ENCODE data around the gene PLSCR3. TPM values are rescaled to one million over a fixed set of nuclear protein-coding genes. Genes with fewer than 3 reads are reported as not detected.

Gene PLSCR3
- total and polyA plus RNA-seq, 4 donors: 20.5 to 70.8 (median 42.1) TPM

GRCh38 chr17:7429722-7430121, 35.4 kb upstream of the PLSCR3 start:
- ATAC-seq (ENCODE audit: low FRiP score): peak; percentile 5
- intact Hi-C loops (cut with DNase I): loop anchor here in 1 of 2 donors (10.0 kb wide), 1 partner anchor 75 kb away; the partner anchor contains the start of genes KCTD11 and TMEM95
- Histone ChIP-seq H3K27me3 (ENCODE audit: control insufficient read depth in 1 of 2, insufficient read depth in 2 of 2, low read length in 1 of 2) (no peaks in the 10 kb centered on the region), H3K27ac (ENCODE audit: low read depth in 1 of 2, low read length in 2 of 2) (no peak overlapping the region), H3K9me3 (ENCODE audit: control insufficient read depth, low read length) (no peaks in the 10 kb centered on the region), H3K4me1 (ENCODE audit: control insufficient read depth in 1 of 2, insufficient read depth in 2 of 2, low read length in 2 of 2) (no peaks in the 10 kb centered on the region), H3K36me3 (ENCODE audit: control insufficient read depth in 1 of 2, insufficient read depth in 2 of 2, low read length in 1 of 2) (no peaks in the 10 kb centered on the region), H3K4me3 (ENCODE audit: low read length in 2 of 2) (no peak overlapping the region)
- WGBS, 2 donors: 88 to 93% methylated on average over 10 of the region's 10 CpGs
- no peak for DNase-seq

GRCh38 chr17:7428557-7428956, 34.2 kb upstream of the PLSCR3 start, which contains the start of gene SPEM3:
Gene SPEM3 (plus strand): TSS chr17:7428857. CDS start chr17:7428903, 46 bp downstream.
- no peak within 1 kb of the TSS for H3K27ac ChIP-seq (ENCODE audit: low read depth in 1 of 2, low read length in 2 of 2)
- ATAC-seq (ENCODE audit: low FRiP score): no peak
- intact Hi-C loops (cut with DNase I): no loop called here
- H3K36me3 ChIP-seq (ENCODE audit: control insufficient read depth in 1 of 2, insufficient read depth in 2 of 2, low read length in 1 of 2): no peaks in the 10 kb centered on the region
- H3K9me3 ChIP-seq (ENCODE audit: control insufficient read depth, low read length): no peaks in the 10 kb centered on the region
- no peaks in the 10 kb centered on the region for H3K27me3 ChIP-seq (ENCODE audit: control insufficient read depth in 1 of 2, insufficient read depth in 2 of 2, low read length in 1 of 2)
- WGBS, 2 donors: 67 to 72% methylated on average over 5 of the region's 5 CpGs
- no peak for DNase-seq
- no peaks in the 10 kb centered on the region for H3K4me1 ChIP-seq (ENCODE audit: control insufficient read depth in 1 of 2, insufficient read depth in 2 of 2, low read length in 2 of 2)
- H3K4me3 ChIP-seq (ENCODE audit: low read length in 2 of 2): no peak within 1 kb of the TSS

- H3K4me3 ChIP-seq (ENCODE audit: low read length in 2 of 2): no peak overlapping the region
- DNase-seq: no peak
- no peak for ATAC-seq (ENCODE audit: low FRiP score)
- no peaks in the 10 kb centered on the region for H3K9me3 ChIP-seq (ENCODE audit: control insufficient read depth, low read length)
- intact Hi-C loops (cut with DNase I): no loop called here
- H3K36me3 ChIP-seq (ENCODE audit: control insufficient read depth in 1 of 2, insufficient read depth in 2 of 2, low read length in 1 of 2): no peaks in the 10 kb centered on the region
- WGBS, 2 donors: 89 to 93% methylated on average over 7 of the region's 7 CpGs
- no peaks in the 10 kb centered on the region for H3K27me3 ChIP-seq (ENCODE audit: control insufficient read depth in 1 of 2, insufficient read depth in 2 of 2, low read length in 1 of 2)
- no peaks in the 10 kb centered on the region for H3K4me1 ChIP-seq (ENCODE audit: control insufficient read depth in 1 of 2, insufficient read depth in 2 of 2, low read length in 2 of 2)
- H3K27ac ChIP-seq (ENCODE audit: low read depth in 1 of 2, low read length in 2 of 2): no peak overlapping the region
Measured at GRCh38 chr17:7427549-7427948, 33.2 kb upstream of the PLSCR3 start.

- no peaks in the 10 kb centered on the region for H3K27me3 ChIP-seq (ENCODE audit: control insufficient read depth in 1 of 2, insufficient read depth in 2 of 2, low read length in 1 of 2)
- H3K4me3 ChIP-seq (ENCODE audit: low read length in 2 of 2): no peak overlapping the region
- no peaks in the 10 kb centered on the region for H3K9me3 ChIP-seq (ENCODE audit: control insufficient read depth, low read length)
- DNase-seq (no peak), ATAC-seq (ENCODE audit: low FRiP score) (no peak)
- no peaks in the 10 kb centered on the region for H3K4me1 ChIP-seq (ENCODE audit: control insufficient read depth in 1 of 2, insufficient read depth in 2 of 2, low read length in 2 of 2)
- no peak overlapping the region for H3K27ac ChIP-seq (ENCODE audit: low read depth in 1 of 2, low read length in 2 of 2)
- H3K36me3 ChIP-seq (ENCODE audit: control insufficient read depth in 1 of 2, insufficient read depth in 2 of 2, low read length in 1 of 2): no peaks in the 10 kb centered on the region
- WGBS, 2 donors: 94% methylated on average over 29 of the region's 29 CpGs
- intact Hi-C loops (cut with DNase I): no loop called here
Measured at GRCh38 chr17:7426896-7427489, 32.7 kb upstream of the PLSCR3 start.

GRCh38 chr17:7426203-7426863, 32.0 kb upstream of the PLSCR3 start:
- DNase-seq: peak in 1 of 2 donors; percentile 42

GRCh38 chr17:7425756-7426155, 31.4 kb upstream of the PLSCR3 start:
- Histone ChIP-seq H3K4me1 (ENCODE audit: control insufficient read depth in 1 of 2, insufficient read depth in 2 of 2, low read length in 2 of 2) (no peaks in the 10 kb centered on the region), H3K27me3 (ENCODE audit: control insufficient read depth in 1 of 2, insufficient read depth in 2 of 2, low read length in 1 of 2) (no peaks in the 10 kb centered on the region), H3K36me3 (ENCODE audit: control insufficient read depth in 1 of 2, insufficient read depth in 2 of 2, low read length in 1 of 2) (no peaks in the 10 kb centered on the region), H3K4me3 (ENCODE audit: low read length in 2 of 2) (no peak overlapping the region), H3K9me3 (ENCODE audit: control insufficient read depth, low read length) (no peaks in the 10 kb centered on the region), H3K27ac (ENCODE audit: low read depth in 1 of 2, low read length in 2 of 2) (no peak overlapping the region)
- ATAC-seq (ENCODE audit: low FRiP score): no peak
- DNase-seq: no peak
- intact Hi-C loops (cut with DNase I): no loop called here
- 82 to 92% methylated on average over 8 of the region's 8 CpGs for WGBS, 2 donors

More at GRCh38 chr17:7426203-7426863, 32.0 kb upstream of the PLSCR3 start:
- Histone ChIP-seq H3K4me1 (ENCODE audit: control insufficient read depth in 1 of 2, insufficient read depth in 2 of 2, low read length in 2 of 2) (no peaks in the 10 kb centered on the region), H3K36me3 (ENCODE audit: control insufficient read depth in 1 of 2, insufficient read depth in 2 of 2, low read length in 1 of 2) (no peaks in the 10 kb centered on the region), H3K27ac (ENCODE audit: low read depth in 1 of 2, low read length in 2 of 2) (no peak overlapping the region), H3K9me3 (ENCODE audit: control insufficient read depth, low read length) (no peaks in the 10 kb centered on the region), H3K27me3 (ENCODE audit: control insufficient read depth in 1 of 2, insufficient read depth in 2 of 2, low read length in 1 of 2) (no peaks in the 10 kb centered on the region), H3K4me3 (ENCODE audit: low read length in 2 of 2) (no peak overlapping the region)
- no peak for ATAC-seq (ENCODE audit: low FRiP score)
- intact Hi-C loops (cut with DNase I): no loop called here
- WGBS, 2 donors: 94 to 95% methylated on average over 33 of the region's 33 CpGs

- Histone ChIP-seq H3K36me3 (ENCODE audit: control insufficient read depth in 1 of 2, insufficient read depth in 2 of 2, low read length in 1 of 2) (no peaks in the 10 kb centered on the region), H3K27me3 (ENCODE audit: control insufficient read depth in 1 of 2, insufficient read depth in 2 of 2, low read length in 1 of 2) (no peaks in the 10 kb centered on the region), H3K4me3 (ENCODE audit: low read length in 2 of 2) (no peak within 1 kb of the TSS), H3K9me3 (ENCODE audit: control insufficient read depth, low read length) (no peaks in the 10 kb centered on the region), H3K27ac (ENCODE audit: low read depth in 1 of 2, low read length in 2 of 2) (no peak within 1 kb of the TSS), H3K4me1 (ENCODE audit: control insufficient read depth in 1 of 2, insufficient read depth in 2 of 2, low read length in 2 of 2) (no peaks in the 10 kb centered on the region)
- ATAC-seq (ENCODE audit: low FRiP score): no peak
- DNase-seq: no peak
- WGBS, 2 donors: 80 to 84% methylated on average over 7 of the region's 7 CpGs
- intact Hi-C loops (cut with DNase I): no loop called here
Measured at GRCh38 chr17:7425316-7425715, 31.0 kb upstream of the PLSCR3 start, which contains the start of gene SPEM2. Gene SPEM2 (plus strand): TSS chr17:7425616. CDS start chr17:7425689, 73 bp downstream.

GRCh38 chr17:7423679-7424078, 29.4 kb upstream of the PLSCR3 start:
- Histone ChIP-seq H3K27ac (ENCODE audit: low read depth in 1 of 2, low read length in 2 of 2) (no peak overlapping the region), H3K4me3 (ENCODE audit: low read length in 2 of 2) (no peak overlapping the region), H3K9me3 (ENCODE audit: control insufficient read depth, low read length) (no peaks in the 10 kb centered on the region), H3K27me3 (ENCODE audit: control insufficient read depth in 1 of 2, insufficient read depth in 2 of 2, low read length in 1 of 2) (no peaks in the 10 kb centered on the region), H3K4me1 (ENCODE audit: control insufficient read depth in 1 of 2, insufficient read depth in 2 of 2, low read length in 2 of 2) (no peaks in the 10 kb centered on the region), H3K36me3 (ENCODE audit: control insufficient read depth in 1 of 2, insufficient read depth in 2 of 2, low read length in 1 of 2) (no peaks in the 10 kb centered on the region)
- intact Hi-C loops (cut with DNase I): no loop called here
- WGBS, 2 donors: 53 to 54% methylated on average over 4 of the region's 4 CpGs
- no peak for DNase-seq
- ATAC-seq (ENCODE audit: low FRiP score): no peak

GRCh38 chr17:7421186-7421585, 26.9 kb upstream of the PLSCR3 start:
- intact Hi-C loops (cut with DNase I): no loop called here
- no peaks in the 10 kb centered on the region for H3K4me1 ChIP-seq (ENCODE audit: control insufficient read depth in 1 of 2, insufficient read depth in 2 of 2, low read length in 2 of 2)
- no peaks in the 10 kb centered on the region for H3K27me3 ChIP-seq (ENCODE audit: control insufficient read depth in 1 of 2, insufficient read depth in 2 of 2, low read length in 1 of 2)
- DNase-seq (no peak), ATAC-seq (ENCODE audit: low FRiP score) (no peak)
- no peak overlapping the region for H3K4me3 ChIP-seq (ENCODE audit: low read length in 2 of 2)
- 94% methylated on average over 16 of the region's 16 CpGs for WGBS, 2 donors
- H3K9me3 ChIP-seq (ENCODE audit: control insufficient read depth, low read length): no peaks in the 10 kb centered on the region
- H3K27ac ChIP-seq (ENCODE audit: low read depth in 1 of 2, low read length in 2 of 2): no peak overlapping the region
- H3K36me3 ChIP-seq (ENCODE audit: control insufficient read depth in 1 of 2, insufficient read depth in 2 of 2, low read length in 1 of 2): no peaks in the 10 kb centered on the region

Measured in aorta (tissue), 5 donors.